Activated gamma-delta T cell treated with anti-CD3 and anti-CD28 coated beads, Interleukin-2, amount 50 U/mL, for 16 hours (primary cell): ENCODE data around the gene GAB2.
"Not testable (repeated sequence)": the region's sequence is repeated elsewhere in the genome, so short reads cannot be mapped to it uniquely, and the experiment has no call there.

Experiments
- DNase-seq: peaks from one replicate; pipeline ENCODE4 v3.0.0-alpha.2; 2020; ENCODE audit warnings: low read depth

Gene GAB2

DNA sequence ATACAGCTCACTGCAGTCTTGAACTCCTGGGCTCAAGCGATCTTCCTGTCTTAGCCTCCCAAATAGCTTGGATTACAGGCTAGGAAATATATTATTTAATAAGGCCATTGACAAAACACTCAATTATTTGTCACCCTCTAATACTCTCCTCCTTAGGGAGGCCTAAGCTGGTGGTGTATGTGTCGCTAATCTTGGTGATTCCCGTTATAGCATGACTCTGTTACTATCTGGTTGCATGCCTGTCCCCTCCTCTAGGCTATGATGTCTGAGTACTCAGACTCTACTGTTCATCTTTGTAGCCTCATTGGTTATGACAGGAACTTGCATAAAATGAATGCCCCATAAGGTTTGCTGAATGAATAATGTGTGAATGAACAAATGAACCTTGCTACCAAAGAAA lies 141.3 kb downstream of the GAB2 start:
- no peak for DNase-seq

- DNase-seq: no peak
Observed at GRCh38 chr11:78274739-78275138, 142.9 kb downstream of the GAB2 start.

DNA sequence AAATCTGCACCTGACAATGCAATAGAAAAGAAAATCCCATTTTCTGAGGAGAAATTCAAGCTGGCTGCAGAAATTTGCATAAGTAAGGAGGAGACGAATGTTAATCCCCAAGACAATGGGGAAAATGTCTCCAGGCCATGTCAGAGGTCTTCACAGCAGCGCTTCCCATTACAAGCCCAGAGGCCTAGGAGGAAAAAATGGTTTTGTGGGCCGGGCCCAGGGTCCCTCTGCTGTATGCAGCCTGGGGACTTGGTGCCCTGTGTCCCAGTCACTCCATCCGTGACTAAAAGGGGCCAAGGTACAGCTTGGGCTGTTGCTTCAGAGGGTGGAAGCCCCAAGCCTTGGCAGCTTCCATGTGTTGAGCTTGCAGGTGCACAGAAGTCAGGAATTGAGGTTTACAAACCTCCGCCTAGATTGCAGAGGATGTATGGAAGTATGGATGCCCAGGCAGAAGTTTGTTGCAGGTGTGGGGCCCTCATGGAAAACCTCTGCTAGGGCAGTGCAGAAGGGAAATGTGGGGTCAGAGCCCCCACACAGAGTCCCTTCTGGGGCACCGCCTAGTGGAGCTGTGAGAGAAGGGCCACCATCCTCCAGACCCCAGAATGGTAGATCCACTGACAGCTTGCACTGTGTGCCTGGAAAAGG lies 144.9 kb downstream of the GAB2 start:
- DNase-seq: not testable (repeated sequence)

DNA sequence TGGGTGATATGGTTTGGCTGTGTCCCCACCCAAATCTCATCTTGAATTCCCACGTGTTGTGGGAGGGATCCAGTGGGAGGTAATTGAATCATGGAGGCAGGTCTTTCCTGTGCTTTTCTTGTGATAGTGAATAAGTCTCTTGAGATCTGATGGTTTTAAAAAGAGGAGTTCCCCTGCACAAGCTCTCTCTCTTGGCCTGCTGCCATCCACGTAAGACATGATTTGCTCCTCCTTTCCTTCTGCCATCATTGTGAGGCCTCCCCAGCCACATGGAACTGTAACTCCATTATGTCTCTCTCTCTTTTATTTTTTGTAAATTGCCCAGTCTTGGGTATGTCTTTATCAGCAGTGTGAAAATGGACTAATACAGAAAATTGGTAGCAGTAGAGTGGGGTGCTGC lies 145.8 kb downstream of the GAB2 start:
- DNase-seq: not testable (repeated sequence)

GRCh38 chr11:78270971-78271370 lies 146.6 kb downstream of the GAB2 start:
- no peak for DNase-seq

- no peak for DNase-seq
Observed at GRCh38 chr11:78269806-78270205, 147.8 kb downstream of the GAB2 start.

DNA sequence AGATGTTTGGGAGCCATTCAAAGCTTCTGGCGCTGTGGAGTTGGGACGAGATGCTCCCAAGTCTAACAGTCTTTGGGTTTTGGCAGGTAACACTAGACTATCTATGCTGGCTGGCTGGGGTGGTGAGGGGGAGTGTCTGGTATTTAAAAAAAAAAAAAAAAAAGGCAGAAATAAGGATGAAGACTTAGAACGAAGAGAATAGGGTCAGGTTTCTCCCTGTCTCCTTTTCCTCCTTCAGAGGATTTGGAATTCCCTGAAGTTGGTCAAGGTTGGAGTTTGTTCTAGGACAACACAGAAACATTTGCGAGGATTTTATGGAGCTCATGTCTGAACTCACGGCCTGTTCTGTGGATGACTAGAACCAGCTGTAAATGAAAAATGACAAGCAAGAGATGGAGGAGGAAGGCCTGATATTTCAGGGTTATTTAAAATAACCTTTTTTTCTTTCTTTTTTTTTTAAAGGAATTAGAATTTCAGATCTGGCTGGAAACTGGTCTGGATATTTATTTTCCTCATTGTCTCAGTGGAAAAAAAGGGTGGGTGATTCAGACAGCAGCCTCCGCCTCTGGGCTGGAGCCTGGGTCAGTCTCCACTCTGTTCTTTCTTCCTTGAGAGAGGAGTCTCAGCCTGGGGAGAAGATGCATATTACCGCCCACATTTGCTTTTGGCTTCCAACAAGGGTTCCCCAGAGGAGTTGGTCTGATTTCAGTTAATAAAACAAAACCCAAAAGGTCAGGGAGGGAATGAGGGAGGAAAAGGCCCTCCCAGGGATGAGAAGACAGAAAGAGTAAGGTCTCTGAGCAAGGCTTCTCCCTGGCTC lies 148.8 kb downstream of the GAB2 start:
- DNase-seq: no peak

GRCh38 chr11:78266451-78266850 lies 151.2 kb downstream of the GAB2 start:
- no peak for DNase-seq

DNA sequence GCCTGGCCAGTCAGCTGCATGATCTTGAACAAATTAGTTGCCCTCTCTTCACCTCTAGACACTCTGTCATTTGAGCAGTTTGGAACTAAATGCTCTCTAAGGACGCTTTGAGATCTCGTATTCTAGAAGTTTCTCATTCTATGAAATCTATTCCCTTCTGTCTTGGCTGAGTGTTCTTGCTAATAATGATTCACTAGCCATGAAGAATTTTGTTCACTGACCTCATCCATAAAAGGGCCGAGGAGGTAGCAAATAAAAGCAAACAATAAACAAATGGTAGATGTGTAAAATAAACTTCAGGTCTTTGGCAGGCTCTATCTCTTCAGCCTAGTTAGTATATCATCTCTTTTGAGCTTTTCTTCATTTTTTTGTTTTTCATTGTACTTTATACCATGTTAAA lies 152.3 kb downstream of the GAB2 start:
- no peak for DNase-seq

GRCh38 chr11:78262691-78263090 lies 154.9 kb downstream of the GAB2 start:
- DNase-seq: no peak

GRCh38 chr11:78262238-78262637 lies 155.4 kb downstream of the GAB2 start:
- DNase-seq: no peak

DNA sequence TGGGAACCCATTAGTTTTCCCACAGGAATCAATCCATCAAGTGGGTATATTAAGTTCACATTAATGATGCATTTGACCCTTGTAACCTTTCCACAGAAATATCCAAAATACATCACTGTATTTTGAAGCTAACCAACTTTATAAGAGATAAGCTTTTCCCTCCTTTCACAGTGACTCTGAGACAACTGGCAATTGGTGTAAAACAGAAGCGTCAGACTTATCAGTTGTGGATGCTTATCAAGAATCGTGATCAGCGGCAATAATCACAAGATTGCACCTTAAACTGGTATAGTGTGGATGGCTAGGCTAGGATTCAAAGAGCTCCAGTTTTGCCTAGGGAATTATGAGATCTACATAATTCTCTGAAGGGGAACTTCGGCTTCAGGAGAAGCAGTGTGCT lies 155.8 kb downstream of the GAB2 start:
- DNase-seq: no peak

GRCh38 chr11:78261367-78261766 lies 156.3 kb downstream of the GAB2 start:
- DNase-seq: no peak

DNA sequence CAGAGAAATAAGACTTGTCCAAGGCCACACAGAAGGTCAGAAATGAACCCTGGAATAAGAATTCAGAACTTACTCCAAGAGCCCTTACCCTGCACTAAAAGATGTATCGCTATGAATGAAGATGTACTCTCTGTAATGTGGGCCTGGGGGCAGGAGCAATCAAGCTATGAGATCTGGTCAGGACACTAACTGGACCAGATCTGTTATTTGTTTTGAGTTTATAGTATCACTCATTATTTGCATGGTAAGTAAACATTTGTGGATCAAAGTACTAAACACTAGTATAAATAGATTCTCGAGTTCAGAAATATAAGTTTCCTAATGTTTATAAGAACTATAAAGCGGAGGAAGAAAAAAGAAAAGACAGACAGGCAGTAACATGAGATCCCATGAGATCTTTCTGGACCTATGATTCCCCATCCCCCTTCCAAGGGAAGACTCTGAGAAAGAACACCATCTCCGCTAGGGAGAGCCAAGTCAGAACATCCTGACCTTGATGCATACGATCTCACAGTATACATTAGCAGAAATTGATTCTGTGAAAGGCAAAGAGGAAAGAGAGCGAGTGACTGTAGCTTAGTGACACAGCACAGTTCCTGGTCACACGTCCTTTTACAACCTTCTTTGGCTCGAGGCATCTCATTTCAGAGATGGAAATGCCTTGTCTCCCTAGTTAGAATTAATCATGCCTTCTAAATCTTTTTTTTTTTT lies 157.7 kb downstream of the GAB2 start:
- no peak for DNase-seq

- DNase-seq: no peak
Observed at GRCh38 chr11:78257654-78258053, 160.0 kb downstream of the GAB2 start.

GRCh38 chr11:78256962-78257361 lies 160.7 kb downstream of the GAB2 start:
- DNase-seq: no peak

- DNase-seq: no peak
Observed at GRCh38 chr11:78255919-78256318, 161.7 kb downstream of the GAB2 start.

DNA sequence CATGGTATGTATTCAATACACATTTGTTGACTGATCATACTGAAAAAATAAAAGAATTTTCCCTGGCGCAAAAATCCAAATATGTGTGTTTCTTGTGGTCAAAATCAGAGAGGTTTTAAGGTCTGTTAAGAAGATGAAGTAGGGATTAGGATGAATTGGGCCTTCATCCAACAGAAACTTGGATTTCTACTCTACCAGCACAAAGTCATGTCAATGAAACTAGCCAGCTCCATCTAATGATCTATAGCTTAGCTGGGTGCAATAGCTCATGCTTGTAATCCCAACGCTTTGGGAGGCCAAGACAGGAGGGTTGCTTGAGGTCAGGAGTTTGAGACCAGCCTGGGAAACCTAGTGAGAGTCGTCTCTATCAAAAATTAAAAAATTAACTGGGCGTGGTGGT lies 163.4 kb downstream of the GAB2 start:
- no peak for DNase-seq

GRCh38 chr11:78253797-78254196 lies 163.8 kb downstream of the GAB2 start:
- DNase-seq: no peak

DNA sequence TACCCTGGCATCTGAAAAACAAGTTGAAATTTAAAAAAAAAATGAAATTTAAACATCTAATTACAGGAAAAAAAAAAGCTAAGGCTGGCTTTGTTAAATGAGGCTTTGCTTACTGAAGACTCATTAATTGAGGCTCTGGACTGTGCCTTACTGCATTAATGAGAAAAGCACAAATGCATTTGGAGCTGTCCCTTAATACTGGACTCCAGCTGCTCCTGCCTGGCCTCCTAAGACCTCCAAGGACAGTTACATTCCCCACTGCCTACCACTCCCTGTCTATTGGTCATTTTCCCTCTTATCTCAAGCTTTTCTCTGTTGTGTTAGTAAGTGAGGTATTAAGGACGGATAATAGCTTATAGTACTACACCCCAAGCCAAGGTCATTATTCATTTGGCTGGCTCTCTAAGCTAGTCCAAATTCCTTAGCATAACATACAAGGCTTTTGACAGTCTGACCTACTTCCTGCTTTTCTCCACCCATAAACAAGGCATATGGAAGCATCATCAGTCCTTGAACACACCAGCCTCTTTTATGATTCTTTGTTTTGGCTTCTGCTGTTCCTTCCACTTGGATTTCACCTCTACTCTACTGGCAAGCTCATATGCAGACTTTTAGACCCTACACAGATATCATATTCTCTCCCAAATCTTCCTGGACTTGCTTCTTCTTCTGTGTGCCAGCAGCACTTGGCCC lies 166.4 kb downstream of the GAB2 start:
- DNase-seq: no peak

GRCh38 chr11:78250099-78250498 lies 167.5 kb downstream of the GAB2 start:
- DNase-seq: no peak

DNA sequence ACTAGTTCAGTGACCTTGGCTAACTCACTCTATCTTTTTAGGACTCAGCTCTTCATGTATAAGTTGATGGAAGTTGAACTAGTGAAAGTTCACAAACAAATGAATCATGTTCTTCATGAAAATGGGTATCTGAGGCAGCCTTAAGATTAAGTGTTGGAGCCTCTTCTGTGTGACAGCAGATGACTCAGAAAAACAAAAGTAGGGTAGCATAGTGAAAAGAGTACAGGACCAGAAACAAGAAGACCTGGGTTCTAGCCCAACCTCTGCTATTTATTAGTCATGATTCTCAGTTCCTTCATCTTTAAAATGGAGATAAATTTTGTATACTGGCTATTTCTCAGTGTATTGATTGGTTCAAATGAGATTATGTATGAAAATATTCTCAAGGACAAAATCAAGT lies 168.7 kb downstream of the GAB2 start:
- no peak for DNase-seq

- DNase-seq: no peak
Observed at GRCh38 chr11:78248191-78248590, 169.4 kb downstream of the GAB2 start.
